NCI-H1048 (cell line): ENCODE measurements around the gene KCNA10.
"Not testable (repeated sequence)": the region's sequence is repeated elsewhere in the genome, so short reads cannot be mapped to it uniquely, and the experiment has no call there.

Experiments used
- DNase-seq: peaks from one replicate; lab custom pipeline; 2025; lab: John Stamatoyannopoulos, UW

Gene KCNA10

GRCh38 chr1:110533230-110533629 is 14.3 kb upstream of the KCNA10 start:
- no peak for DNase-seq

- no peak for DNase-seq
Measured at GRCh38 chr1:110529011-110529410, 10.0 kb upstream of the KCNA10 start.

- DNase-seq = no peak
Measured at GRCh38 chr1:110526201-110526780, 7.3 kb upstream of the KCNA10 start.

GRCh38 chr1:110525249-110525595 is 6.2 kb upstream of the KCNA10 start:
- no peak for DNase-seq

GRCh38 chr1:110524311-110525248 is 5.6 kb upstream of the KCNA10 start:
- DNase-seq = no peak

- no peak for DNase-seq
Measured at GRCh38 chr1:110523011-110523410, 4.0 kb upstream of the KCNA10 start.

- no peak for DNase-seq
Measured at GRCh38 chr1:110522560-110522959, 3.6 kb upstream of the KCNA10 start.

- no peak for DNase-seq
Measured at GRCh38 chr1:110520827-110521226, 1.9 kb upstream of the KCNA10 start.

- no peak for DNase-seq
Measured at GRCh38 chr1:110515891-110516290, 3.1 kb downstream of the KCNA10 start.

- DNase-seq = no peak
Measured at GRCh38 chr1:110515041-110515440, 3.9 kb downstream of the KCNA10 start.

- DNase-seq = no peak
Measured at GRCh38 chr1:110513511-110513910, 5.5 kb downstream of the KCNA10 start.

- DNase-seq = no peak
Measured at GRCh38 chr1:110511436-110511835, 7.5 kb downstream of the KCNA10 start.

- DNase-seq = not testable (repeated sequence)
Measured at GRCh38 chr1:110510921-110511320, 8.1 kb downstream of the KCNA10 start.

GRCh38 chr1:110509655-110510054 is 9.3 kb downstream of the KCNA10 start:
- DNase-seq = no peak

- no peak for DNase-seq
Measured at GRCh38 chr1:110508028-110508940, 10.7 kb downstream of the KCNA10 start.

GRCh38 chr1:110506541-110506940 is 12.4 kb downstream of the KCNA10 start:
- no peak for DNase-seq

- DNase-seq = no peak
Measured at GRCh38 chr1:110505596-110505995, 13.4 kb downstream of the KCNA10 start.

- no peak for DNase-seq
Measured at GRCh38 chr1:110504226-110504625, 14.7 kb downstream of the KCNA10 start.

- no peak for DNase-seq
Measured at GRCh38 chr1:110503471-110503870, 15.5 kb downstream of the KCNA10 start.

- DNase-seq = no peak
Measured at GRCh38 chr1:110502402-110503151, 16.4 kb downstream of the KCNA10 start.

- no peak for DNase-seq
Measured at GRCh38 chr1:110501488-110502132, 17.4 kb downstream of the KCNA10 start.
